Ishikawa (cell line): ENCODE data around the gene ELAVL1.

Source experiments
- CEBPB ChIP-seq: IDR thresholded peaks from 2 replicates; pipeline ENCODE4 v1.6.1; 2012
- CREB1 ChIP-seq: IDR thresholded peaks from 2 replicates; pipeline ENCODE4 v1.6.1; 2012; ENCODE audit warnings: low read depth
- EP300 ChIP-seq: IDR thresholded peaks from 2 replicates; pipeline ENCODE4 v1.6.1; 2012; ENCODE audit warnings: borderline replicate concordance
- NFIC ChIP-seq: IDR thresholded peaks from 2 replicates; pipeline ENCODE4 v1.6.1; 2012
- RAD21 ChIP-seq: IDR thresholded peaks from 2 replicates; pipeline ENCODE4 v1.6.1; 2012; ENCODE audit warnings: low read depth
- TAF1 ChIP-seq: IDR thresholded peaks from 2 replicates; pipeline ENCODE4 v1.6.1; 2012; ENCODE audit warnings: low read depth, mild to moderate bottlenecking
- TEAD4 ChIP-seq: IDR thresholded peaks from 2 replicates; pipeline ENCODE4 v1.6.1; 2012
- YY1 ChIP-seq: IDR thresholded peaks from 2 replicates; pipeline ENCODE4 v1.6.1; 2012; ENCODE audit warnings: low read depth
- ZBTB7A ChIP-seq: IDR thresholded peaks from 2 replicates; pipeline ENCODE4 v1.6.1; 2012; ENCODE audit warnings: low read depth
- TF ChIP-seq, protein P1 (sequence below): IDR thresholded peaks from 2 replicates; pipeline ENCODE4 v1.6.1; 2012; ENCODE audit warnings: low read depth, mild to moderate bottlenecking
- TF ChIP-seq, protein P2 (sequence below): IDR thresholded peaks from 2 replicates; pipeline ENCODE4 v1.6.1; 2012

- TF ChIP-seq EP300 = no peak
- no peak for TF ChIP-seq RAD21
- TF ChIP-seq TAF1 = no peak
- no peak for TF ChIP-seq YY1
- TF ChIP-seq CEBPB = no peak
- no peak for TF ChIP-seq TEAD4
- no peak for TF ChIP-seq CREB1
- no peak for TF ChIP-seq NFIC
- TF ChIP-seq, protein P1, sequence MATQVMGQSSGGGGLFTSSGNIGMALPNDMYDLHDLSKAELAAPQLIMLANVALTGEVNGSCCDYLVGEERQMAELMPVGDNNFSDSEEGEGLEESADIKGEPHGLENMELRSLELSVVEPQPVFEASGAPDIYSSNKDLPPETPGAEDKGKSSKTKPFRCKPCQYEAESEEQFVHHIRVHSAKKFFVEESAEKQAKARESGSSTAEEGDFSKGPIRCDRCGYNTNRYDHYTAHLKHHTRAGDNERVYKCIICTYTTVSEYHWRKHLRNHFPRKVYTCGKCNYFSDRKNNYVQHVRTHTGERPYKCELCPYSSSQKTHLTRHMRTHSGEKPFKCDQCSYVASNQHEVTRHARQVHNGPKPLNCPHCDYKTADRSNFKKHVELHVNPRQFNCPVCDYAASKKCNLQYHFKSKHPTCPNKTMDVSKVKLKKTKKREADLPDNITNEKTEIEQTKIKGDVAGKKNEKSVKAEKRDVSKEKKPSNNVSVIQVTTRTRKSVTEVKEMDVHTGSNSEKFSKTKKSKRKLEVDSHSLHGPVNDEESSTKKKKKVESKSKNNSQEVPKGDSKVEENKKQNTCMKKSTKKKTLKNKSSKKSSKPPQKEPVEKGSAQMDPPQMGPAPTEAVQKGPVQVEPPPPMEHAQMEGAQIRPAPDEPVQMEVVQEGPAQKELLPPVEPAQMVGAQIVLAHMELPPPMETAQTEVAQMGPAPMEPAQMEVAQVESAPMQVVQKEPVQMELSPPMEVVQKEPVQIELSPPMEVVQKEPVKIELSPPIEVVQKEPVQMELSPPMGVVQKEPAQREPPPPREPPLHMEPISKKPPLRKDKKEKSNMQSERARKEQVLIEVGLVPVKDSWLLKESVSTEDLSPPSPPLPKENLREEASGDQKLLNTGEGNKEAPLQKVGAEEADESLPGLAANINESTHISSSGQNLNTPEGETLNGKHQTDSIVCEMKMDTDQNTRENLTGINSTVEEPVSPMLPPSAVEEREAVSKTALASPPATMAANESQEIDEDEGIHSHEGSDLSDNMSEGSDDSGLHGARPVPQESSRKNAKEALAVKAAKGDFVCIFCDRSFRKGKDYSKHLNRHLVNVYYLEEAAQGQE = no peak
- TF ChIP-seq, protein P2, sequence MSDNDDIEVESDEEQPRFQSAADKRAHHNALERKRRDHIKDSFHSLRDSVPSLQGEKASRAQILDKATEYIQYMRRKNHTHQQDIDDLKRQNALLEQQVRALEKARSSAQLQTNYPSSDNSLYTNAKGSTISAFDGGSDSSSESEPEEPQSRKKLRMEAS = no peak
- TF ChIP-seq ZBTB7A = no peak; the same call in 1 of the 2 replicates
Measured at GRCh38 chr19:7912697-7913564, 92.5 kb downstream of the ELAVL1 start.
